G401 (cell line): ENCODE data around the gene ZMYND10. TPM values are rescaled to one million over a fixed set of nuclear protein-coding genes. Genes with fewer than 3 reads are reported as not detected.

Source experiments
- DNase-seq: peaks from one replicate; pipeline ENCODE4 v3.0.0-alpha.2; 2015; ENCODE audit warnings: low spot score
- in situ Hi-C: cut with HindIII; loops from 2 replicates; pipeline ENCODE4 v1.10.0; 2016; ENCODE audit warnings: low sequenced_read_pairs, mixed read lengths
- total RNA-seq: library from RNA; depleted of rRNA; stranded (reverse); fragments of >200 nt; shearing (Covaris generic); gene quantifications from 2 replicates; pipeline ENCODE4 v1.2.3, GENCODE V29; 2014

The ZMYND10 gene
- total RNA-seq, 1 experiment from 2014 or later: not detected

GRCh38 chr3:50353245-50354004, 7.9 kb upstream of the ZMYND10 start:
- DNase-seq: no peak

GRCh38 chr3:50352781-50353180, 7.2 kb upstream of the ZMYND10 start:
- in situ Hi-C loops: loop anchor here (10.0 kb wide), 2 partner anchors 88 to 182 kb away; partner anchors contain the start of gene SEMA3B
- no peak for DNase-seq

More at GRCh38 chr3:50353245-50354004, 7.9 kb upstream of the ZMYND10 start:
- in situ Hi-C loops: loop anchor here (10.0 kb wide), 2 partner anchors 89 to 181 kb away; partner anchors contain the start of gene SEMA3B

GRCh38 chr3:50351323-50351697, 5.8 kb upstream of the ZMYND10 start:
- in situ Hi-C loops: loop anchor here (10.0 kb wide), 2 partner anchors 87 to 183 kb away; partner anchors contain the start of gene SEMA3B

GRCh38 chr3:50350527-50351322, 5.2 kb upstream of the ZMYND10 start, which contains the start of the genes CYB561D2 and NPRL2:
Gene CYB561D2, plus strand, starts transcription at chr3:50350862. Its CDS starts 572 bp downstream, at chr3:50351434.
Gene NPRL2, minus strand, starts transcription at chr3:50350775. Its CDS starts 123 bp downstream, at chr3:50350652.
- in situ Hi-C loops: loop anchor here (10.0 kb wide), 2 partner anchors 86 to 184 kb away; partner anchors contain the start of gene SEMA3B
- peak; percentile 97 for DNase-seq

More at GRCh38 chr3:50351323-50351697, 5.8 kb upstream of the ZMYND10 start:
- no peak for DNase-seq

- in situ Hi-C loops: loop anchor here (10.0 kb wide), 2 partner anchors 85 to 185 kb away; partner anchors contain the start of gene SEMA3B
- DNase-seq: no peak
These were observed 4.6 kb upstream of the ZMYND10 start for GRCh38 chr3:50350213-50350526.

GRCh38 chr3:50347187-50347813, 1.8 kb upstream of the ZMYND10 start:
- DNase-seq: peak; percentile 86
- in situ Hi-C loops: no loop called here

GRCh38 chr3:50345008-50345407, 524 bp downstream of the ZMYND10 start:
- DNase-seq: no peak
- in situ Hi-C loops: no loop called here

- in situ Hi-C loops: no loop called here
These were observed 2.5 kb downstream of the ZMYND10 start for GRCh38 chr3:50342813-50343633.

GRCh38 chr3:50341996-50342650, 3.4 kb downstream of the ZMYND10 start:
- DNase-seq: no peak
- in situ Hi-C loops: no loop called here

More at GRCh38 chr3:50342813-50343633, 2.5 kb downstream of the ZMYND10 start:
- no peak for DNase-seq

- DNase-seq: no peak
- in situ Hi-C loops: no loop called here
These were observed 4.0 kb downstream of the ZMYND10 start for GRCh38 chr3:50341537-50341936.

GRCh38 chr3:50340448-50341329, 4.8 kb downstream of the ZMYND10 start, which contains the start of gene RASSF1:
Gene RASSF1, minus strand, starts transcription at chr3:50340836. Its CDS starts 31 bp downstream, at chr3:50340805.
- in situ Hi-C loops: no loop called here
- DNase-seq: peak; percentile 57

- no peak for DNase-seq
- in situ Hi-C loops: no loop called here
These were observed 5.4 kb downstream of the ZMYND10 start for GRCh38 chr3:50340147-50340447.

- in situ Hi-C loops: no loop called here
- no peak for DNase-seq
These were observed 5.9 kb downstream of the ZMYND10 start for GRCh38 chr3:50339485-50340146.

GRCh38 chr3:50338965-50339364, 6.6 kb downstream of the ZMYND10 start:
- no peak for DNase-seq
- in situ Hi-C loops: no loop called here

- in situ Hi-C loops: no loop called here
- DNase-seq: peak; percentile 99
These were observed 8.2 kb downstream of the ZMYND10 start for GRCh38 chr3:50337175-50337861.

GRCh38 chr3:50336452-50337174, 8.9 kb downstream of the ZMYND10 start:
- in situ Hi-C loops: no loop called here
- no peak for DNase-seq
